A673 (cell line): ENCODE results near the gene HPS4. TPM values are rescaled to one million over a fixed set of nuclear protein-coding genes. Genes with fewer than 3 reads are reported as not detected.

Source experiments
- BruUV-seq: library from RNA; stranded (reverse); fragments of 400-500 nt; replicated peaks from 2 replicates; lab custom pipeline; 2021; lab: Mats Ljungman, UMichigan
- CTCF ChIA-PET: fragments of 300-600 bp; sonication (Branson Sonifier 250); formaldehyde crosslinking; loops from one replicate; lab custom pipeline; 2022; ENCODE audit warnings: antibody characterized with exemption; lab: Charles Lee
- POLR2A ChIA-PET: fragments of 300-600 bp; sonication (Branson Sonifier 250); formaldehyde crosslinking; loops from one replicate; lab custom pipeline; 2022; ENCODE audit warnings: antibody characterized with exemption; ENCODE audit not compliant: low non-redundant PET; lab: Charles Lee
- DNase-seq: peaks from one replicate; pipeline ENCODE4 v3.0.0-alpha.2; 2015; ENCODE audit warnings: low spot score
- H3K27ac ChIP-seq: fragments of 200-600 bp; sonication (generic); 2 replicates; pipeline ENCODE4 v1.5.1; 2016; ENCODE audit warnings: mixed run types, low read depth, mild to moderate bottlenecking, mixed read lengths, antibody characterized with exemption, low read length; ENCODE audit not compliant: poor library complexity, severe bottlenecking
- H3K27me3 ChIP-seq: fragments of 200-600 bp; sonication (generic); replicated peaks from 2 replicates; pipeline ENCODE4 v1.6.1; 2017; ENCODE audit warnings: mixed run types, low read depth, mild to moderate bottlenecking, mixed read lengths, antibody characterized with exemption, low read length; ENCODE audit not compliant: insufficient read depth, poor library complexity
- H3K36me3 ChIP-seq: fragments of 200-600 bp; sonication (generic); 2 replicates; pipeline ENCODE4 v1.6.1; 2016; ENCODE audit warnings: mixed run types, mild to moderate bottlenecking, mixed read lengths, antibody characterized with exemption, low read length; ENCODE audit not compliant: insufficient read depth, poor library complexity, severe bottlenecking
- H3K4me1 ChIP-seq: fragments of 200-600 bp; sonication (generic); 2 replicates; pipeline ENCODE4 v1.6.1; 2017; ENCODE audit warnings: mixed run types, mild to moderate bottlenecking, mixed read lengths, antibody characterized with exemption, low read length; ENCODE audit not compliant: insufficient read depth, poor library complexity, severe bottlenecking
- H3K4me3 ChIP-seq: fragments of 200-600 bp; sonication (generic); 2 replicates; pipeline ENCODE4 v1.5.1; 2016; ENCODE audit warnings: low read depth, mixed run types, mild to moderate bottlenecking, mixed read lengths, low read length; ENCODE audit not compliant: poor library complexity, severe bottlenecking
- H3K9me3 ChIP-seq: fragments of 200-600 bp; sonication (generic); 2 replicates; pipeline ENCODE4 v1.6.1; 2016; ENCODE audit warnings: mixed run types, low read depth, mild to moderate bottlenecking, mixed read lengths, antibody characterized with exemption, low read length; ENCODE audit not compliant: poor library complexity, severe bottlenecking
- EZH2 ChIP-seq: fragments of 200-600 bp; sonication (generic); IDR thresholded peaks from 2 replicates; pipeline ENCODE4 v1.6.1; 2017; ENCODE audit warnings: borderline replicate concordance, low read depth, mild to moderate bottlenecking, mixed read lengths, antibody characterized with exemption, low read length; ENCODE audit not compliant: poor library complexity, severe bottlenecking
- intact Hi-C: fragments of 100-400 bp; cut with micrococcal nuclease; formaldehyde crosslinking; loops from one replicate; pipeline ENCODE4 v1.10.0; 2022; ENCODE audit not compliant: unreplicated experiment
- total RNA-seq: library from RNA; stranded (reverse); gene quantifications from 2 replicates; pipeline ENCODE4 v1.2.3, GENCODE V29; 2021
- TF ChIP-seq, protein P1 (sequence below): fragments of 300-800, 200-600 bp; sonication (generic); conservative IDR thresholded peaks from 2 replicates; pipeline ENCODE4 v1.5.1; 2017; ENCODE audit warnings: low read depth, mild to moderate bottlenecking, antibody characterized with exemption, low read length, moderate library complexity, mixed read lengths

Gene HPS4
- total RNA-seq, 1 experiment from 2014 or later, result 47.9 TPM

DNA sequence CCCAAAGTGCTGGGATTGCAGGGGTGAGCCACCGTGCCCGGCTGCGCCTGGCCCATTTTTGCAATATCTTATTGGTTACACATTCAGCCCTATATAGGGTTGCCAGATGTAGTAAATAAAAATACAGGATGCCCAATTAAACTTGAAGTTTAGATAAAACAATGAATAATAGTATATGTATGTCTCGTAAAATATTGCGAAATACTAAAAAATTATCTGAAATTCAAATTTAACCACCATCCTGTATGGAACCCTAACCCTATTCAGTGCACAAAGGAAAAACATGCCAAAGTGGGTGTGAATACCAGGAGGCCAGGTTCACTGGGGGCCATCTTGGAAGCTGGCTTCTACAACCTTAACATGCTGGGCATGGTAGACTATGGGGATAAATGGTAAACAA lies 33.8 kb upstream of the HPS4 start:
- Histone ChIP-seq H3K4me1 (peaks cover 10% of the 10 kb centered on the region), H3K27me3 (no peaks in the 10 kb centered on the region), H3K9me3 (no peaks in the 10 kb centered on the region), H3K27ac (no peak overlapping the region), H3K4me3 (no peak overlapping the region), H3K36me3 (no peaks in the 10 kb centered on the region)
- no TSS peak for BruUV-seq
- TF ChIP-seq, protein P1, sequence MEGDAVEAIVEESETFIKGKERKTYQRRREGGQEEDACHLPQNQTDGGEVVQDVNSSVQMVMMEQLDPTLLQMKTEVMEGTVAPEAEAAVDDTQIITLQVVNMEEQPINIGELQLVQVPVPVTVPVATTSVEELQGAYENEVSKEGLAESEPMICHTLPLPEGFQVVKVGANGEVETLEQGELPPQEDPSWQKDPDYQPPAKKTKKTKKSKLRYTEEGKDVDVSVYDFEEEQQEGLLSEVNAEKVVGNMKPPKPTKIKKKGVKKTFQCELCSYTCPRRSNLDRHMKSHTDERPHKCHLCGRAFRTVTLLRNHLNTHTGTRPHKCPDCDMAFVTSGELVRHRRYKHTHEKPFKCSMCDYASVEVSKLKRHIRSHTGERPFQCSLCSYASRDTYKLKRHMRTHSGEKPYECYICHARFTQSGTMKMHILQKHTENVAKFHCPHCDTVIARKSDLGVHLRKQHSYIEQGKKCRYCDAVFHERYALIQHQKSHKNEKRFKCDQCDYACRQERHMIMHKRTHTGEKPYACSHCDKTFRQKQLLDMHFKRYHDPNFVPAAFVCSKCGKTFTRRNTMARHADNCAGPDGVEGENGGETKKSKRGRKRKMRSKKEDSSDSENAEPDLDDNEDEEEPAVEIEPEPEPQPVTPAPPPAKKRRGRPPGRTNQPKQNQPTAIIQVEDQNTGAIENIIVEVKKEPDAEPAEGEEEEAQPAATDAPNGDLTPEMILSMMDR, result no peak
- no peak for TF ChIP-seq EZH2
- ChIA-PET POLR2A (no interaction called here), CTCF (no interaction called here)
- intact Hi-C loops, result no loop called here
- no peak for DNase-seq

DNA sequence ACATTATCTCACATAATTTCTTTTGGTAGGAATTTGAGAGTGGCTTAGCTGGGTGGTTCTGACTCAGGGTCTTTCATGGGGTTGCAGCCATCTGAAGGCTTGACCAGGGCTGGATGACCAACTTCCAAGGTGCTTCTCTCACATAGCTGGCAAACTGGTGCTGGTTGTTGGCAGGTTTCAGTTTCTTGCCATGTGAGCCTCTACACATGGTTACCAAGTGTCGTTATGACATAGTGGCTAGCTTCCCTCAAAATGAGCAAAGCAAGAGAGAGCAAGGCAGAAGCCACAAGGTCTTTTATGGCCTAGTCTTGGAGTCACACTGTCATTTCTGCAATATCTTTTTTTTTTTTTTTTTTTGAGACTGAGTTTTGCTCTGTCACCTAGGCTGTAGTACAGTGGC lies 32.9 kb upstream of the HPS4 start:
- H3K4me1 ChIP-seq, result peaks cover 12% of the 10 kb centered on the region
- TF ChIP-seq, protein P1, result no peak
- TF ChIP-seq EZH2, result no peak
- no peak overlapping the region for H3K27ac ChIP-seq
- DNase-seq, result no peak
- no peaks in the 10 kb centered on the region for H3K27me3 ChIP-seq
- no peaks in the 10 kb centered on the region for H3K36me3 ChIP-seq
- POLR2A ChIA-PET, result no interaction called here
- intact Hi-C loops, result no loop called here
- CTCF ChIA-PET, result no interaction called here
- no peaks in the 10 kb centered on the region for H3K9me3 ChIP-seq
- no peak overlapping the region for H3K4me3 ChIP-seq
- BruUV-seq, result no TSS peak

DNA sequence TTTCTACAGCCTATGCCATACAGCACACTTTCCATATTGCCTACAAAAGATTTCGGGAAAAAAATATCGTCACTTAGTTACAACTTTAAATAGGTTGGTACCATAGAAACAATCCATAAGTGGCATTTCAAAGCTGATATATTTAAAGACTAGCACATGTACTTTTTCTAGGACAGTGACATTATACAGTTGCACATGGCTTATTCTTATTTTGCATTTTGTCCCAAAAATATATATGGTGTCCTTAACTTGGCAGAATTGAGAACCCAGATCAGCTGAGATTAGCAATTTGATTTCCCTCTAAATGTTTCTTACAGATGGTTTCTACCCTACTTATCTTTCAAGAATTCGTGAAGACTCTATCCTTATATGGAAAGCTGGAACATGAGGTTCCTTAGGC lies 32.3 kb upstream of the HPS4 start:
- ChIA-PET POLR2A (no interaction called here), CTCF (no interaction called here)
- no peak overlapping the region for H3K4me3 ChIP-seq
- H3K27ac ChIP-seq, result no peak overlapping the region
- H3K36me3 ChIP-seq, result no peaks in the 10 kb centered on the region
- intact Hi-C loops, result no loop called here
- TF ChIP-seq EZH2, result no peak
- TF ChIP-seq, protein P1, result no peak
- peaks cover 15% of the 10 kb centered on the region for H3K4me1 ChIP-seq
- H3K9me3 ChIP-seq, result no peaks in the 10 kb centered on the region
- BruUV-seq, result no TSS peak
- no peak for DNase-seq
- no peaks in the 10 kb centered on the region for H3K27me3 ChIP-seq
